GM03348 (cell line): ENCODE measurements around the gene ATOH8.

ENCODE experiments used
- DNase-seq: peaks from one replicate; pipeline ENCODE4 v3.0.0; 2012; ENCODE audit warnings: low spot score

Gene ATOH8

DNA sequence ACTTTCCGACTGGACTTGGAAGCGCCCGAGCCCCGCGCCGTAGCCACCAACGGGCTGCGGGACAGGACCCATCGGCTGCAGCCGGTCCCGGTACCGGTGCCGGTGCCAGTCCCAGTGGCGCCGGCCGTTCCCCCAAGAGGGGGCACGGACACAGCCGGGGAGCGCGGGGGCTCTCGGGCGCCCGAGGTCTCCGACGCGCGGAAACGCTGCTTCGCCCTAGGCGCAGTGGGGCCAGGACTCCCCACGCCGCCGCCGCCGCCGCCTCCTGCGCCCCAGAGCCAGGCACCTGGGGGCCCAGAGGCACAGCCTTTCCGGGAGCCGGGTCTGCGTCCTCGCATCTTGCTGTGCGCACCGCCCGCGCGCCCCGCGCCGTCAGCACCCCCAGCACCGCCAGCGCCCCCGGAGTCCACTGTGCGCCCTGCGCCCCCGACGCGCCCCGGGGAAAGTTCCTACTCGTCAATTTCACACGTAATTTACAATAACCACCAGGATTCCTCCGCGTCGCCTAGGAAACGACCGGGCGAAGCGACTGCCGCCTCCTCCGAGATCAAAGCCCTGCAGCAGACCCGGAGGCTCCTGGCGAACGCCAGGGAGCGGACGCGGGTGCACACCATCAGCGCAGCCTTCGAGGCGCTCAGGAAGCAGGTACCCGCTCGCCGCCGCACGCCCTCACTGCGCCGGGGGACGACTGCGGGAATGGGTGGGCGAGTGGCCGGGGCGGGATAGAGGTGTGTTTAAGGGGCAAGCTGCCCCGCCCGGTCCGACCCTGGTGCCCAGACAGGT lies 713 bp downstream of the ATOH8 start:
- peak; percentile 56 for DNase-seq

DNA sequence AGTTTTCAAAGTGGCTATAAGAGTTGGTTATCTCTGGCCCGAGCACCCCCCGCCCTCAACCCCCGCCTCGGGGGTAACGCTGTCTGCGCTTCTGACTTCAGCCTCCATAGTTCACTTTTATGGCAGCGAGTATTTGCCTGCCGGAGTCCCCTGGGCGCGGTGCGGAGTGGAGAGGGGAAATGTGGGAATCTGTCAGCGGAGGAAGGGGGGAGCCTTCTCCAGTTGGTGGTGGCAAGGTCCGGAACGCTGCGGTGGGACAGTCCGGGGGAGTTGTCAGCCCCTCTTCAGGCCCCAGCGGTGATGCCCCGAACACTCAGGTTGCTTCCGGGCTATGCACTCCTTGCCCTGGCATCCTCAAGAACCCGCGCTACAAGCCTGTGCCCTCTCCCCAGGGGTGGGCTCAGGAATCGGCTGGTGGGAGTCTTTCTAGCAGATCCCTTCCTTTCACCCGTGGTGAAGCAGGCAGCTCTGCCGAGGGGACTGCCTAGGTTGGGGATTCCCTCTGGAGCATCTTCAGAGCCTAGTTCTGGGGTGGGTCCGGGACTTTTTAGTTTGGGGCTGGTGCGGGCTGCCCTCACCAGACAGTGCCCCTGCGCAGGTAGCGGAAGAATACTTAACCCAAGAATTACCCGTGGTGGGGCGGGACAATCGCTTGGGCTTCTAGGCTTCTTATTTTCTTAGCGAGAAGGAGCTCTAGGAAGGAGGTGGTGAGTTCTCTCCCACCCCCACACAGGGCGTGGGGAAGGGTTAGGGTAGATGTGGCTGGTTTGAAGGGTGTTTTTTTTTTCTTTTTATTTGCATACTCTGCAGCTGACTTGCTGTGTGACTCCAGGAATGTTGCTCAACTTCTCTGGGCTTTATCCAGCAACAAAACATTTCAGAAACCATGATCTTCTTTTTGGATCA lies 1.6 kb downstream of the ATOH8 start:
- DNase-seq, result peak; percentile 50

DNA sequence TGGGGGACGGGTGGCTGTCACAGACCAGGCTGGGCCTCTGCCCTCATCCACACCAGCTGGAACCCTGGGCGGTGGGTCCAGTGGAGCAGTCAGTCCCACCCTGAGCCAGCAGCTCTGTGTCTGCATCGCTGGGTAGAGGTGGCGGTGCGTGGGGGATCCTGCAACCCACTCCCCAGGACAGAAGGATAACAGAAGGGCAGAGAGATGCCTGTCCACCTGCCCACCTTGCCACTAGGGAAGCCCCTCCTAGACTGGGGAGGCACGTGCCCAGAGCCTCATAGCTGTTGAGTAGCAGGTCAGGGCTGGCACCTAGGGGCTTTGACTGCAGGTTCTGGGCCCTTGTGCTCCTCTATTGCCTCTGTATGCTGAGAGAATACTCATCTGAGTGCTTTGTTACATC lies 2.4 kb downstream of the ATOH8 start:
- DNase-seq, result no peak

DNA sequence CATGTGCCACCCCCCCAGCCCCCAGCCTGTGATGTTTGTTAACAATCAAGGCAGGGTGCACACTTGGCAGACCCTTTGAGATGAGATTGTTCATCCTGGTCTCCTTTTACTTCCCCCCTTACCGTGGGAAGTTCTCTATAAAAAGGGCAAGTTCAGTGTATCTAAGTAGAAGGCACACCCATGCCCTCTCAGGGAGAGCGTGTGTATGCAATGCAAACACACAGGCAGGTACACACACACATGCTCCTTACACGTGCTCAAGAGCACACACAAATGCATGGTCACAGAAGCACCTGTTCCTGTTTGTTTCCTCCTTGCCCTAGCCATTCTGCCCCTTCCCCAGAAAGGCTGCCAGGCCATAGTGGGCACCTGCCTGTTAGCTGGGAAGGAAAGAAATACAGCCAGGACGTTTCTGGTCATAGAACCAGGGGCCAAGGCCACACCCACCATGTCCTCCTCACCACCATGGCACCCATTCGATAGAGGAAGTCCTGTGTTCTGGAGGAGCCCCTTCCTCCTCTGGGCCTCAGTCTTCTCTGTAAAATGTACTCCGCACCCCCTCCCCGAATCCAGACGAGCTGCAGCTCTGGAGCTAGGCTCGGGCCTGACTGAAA lies 3.1 kb downstream of the ATOH8 start:
- DNase-seq, result no peak

DNA sequence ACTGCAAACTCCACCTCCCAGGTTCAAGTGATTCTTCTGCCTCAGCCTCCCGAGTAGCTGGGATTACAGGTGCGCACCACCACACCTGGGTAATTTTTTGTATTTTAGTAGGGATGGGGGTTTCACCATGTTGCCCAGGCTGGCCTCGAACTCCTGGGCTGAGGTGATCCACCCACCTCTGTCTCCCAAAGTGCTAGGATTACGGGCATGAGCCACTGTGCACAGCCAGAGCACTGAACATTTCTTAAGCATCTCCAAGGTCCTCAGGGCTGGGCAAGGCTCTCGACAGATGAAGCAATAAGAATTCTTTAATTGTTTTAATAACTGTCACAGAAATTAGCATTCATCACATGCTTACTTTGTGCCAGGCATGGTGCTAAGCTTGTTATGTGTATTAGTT lies 4.1 kb downstream of the ATOH8 start:
- DNase-seq, result no peak

DNA sequence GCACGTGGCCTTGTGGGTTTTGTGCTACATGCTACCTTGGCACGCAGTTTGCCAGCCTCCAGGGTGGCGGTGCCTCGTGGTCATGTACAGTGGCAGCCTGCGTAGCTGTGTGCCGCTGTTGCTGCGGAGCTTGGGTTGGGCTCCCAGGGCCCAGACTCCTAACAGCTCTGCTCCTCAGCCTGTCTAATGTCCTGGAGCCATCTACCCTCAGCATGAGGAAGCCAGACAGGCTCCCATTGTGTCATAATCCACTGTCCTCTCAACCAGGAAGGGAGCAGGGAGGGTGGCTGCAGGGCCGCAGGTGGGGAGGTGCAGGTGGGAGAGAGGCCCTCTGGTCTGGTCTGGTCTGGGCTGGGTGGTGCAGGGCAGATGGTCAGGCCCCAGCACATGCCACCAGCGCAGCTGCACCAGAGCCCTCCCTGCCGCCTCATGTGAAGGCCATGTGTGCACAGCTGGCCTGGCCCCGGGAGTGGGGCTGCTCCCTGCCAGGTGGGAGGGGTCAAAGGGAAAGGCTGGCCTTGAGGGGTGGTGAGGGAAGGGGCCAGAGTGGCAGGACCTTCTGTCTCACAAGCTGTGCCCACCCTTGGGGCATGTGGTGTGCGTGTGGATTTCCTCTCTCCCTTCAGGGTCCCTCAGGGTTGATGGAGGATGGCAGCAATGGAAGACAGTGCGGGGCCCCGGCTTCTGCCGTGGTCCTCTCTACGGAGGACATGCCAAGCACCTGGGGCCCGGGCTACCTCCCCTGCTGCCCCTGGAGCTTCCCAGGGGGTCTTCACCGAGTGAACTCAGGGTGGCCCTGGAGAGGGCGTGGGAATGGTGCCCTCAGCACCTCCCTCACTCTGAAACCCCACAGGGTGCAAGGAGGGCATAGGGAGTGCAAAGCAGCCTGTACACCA lies 4.8 kb downstream of the ATOH8 start:
- no peak for DNase-seq

DNA sequence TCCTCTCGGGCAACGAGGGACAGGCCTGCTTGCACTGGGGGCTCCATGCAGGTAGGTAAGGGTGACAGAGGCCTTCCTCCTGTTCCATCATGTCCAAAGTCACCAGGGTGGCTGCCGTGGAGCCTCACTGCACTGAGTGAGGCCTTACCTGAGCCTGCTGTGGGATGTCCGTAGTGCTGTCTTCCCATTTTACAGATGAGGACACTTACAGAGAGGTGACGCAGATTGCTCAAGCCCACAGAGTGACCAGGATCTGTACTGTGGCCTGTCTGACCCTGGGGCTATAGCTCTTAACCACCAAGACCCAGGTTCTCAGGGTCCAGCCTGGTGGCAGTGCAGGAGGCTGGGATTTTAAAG lies 5.4 kb downstream of the ATOH8 start:
- no peak for DNase-seq

DNA sequence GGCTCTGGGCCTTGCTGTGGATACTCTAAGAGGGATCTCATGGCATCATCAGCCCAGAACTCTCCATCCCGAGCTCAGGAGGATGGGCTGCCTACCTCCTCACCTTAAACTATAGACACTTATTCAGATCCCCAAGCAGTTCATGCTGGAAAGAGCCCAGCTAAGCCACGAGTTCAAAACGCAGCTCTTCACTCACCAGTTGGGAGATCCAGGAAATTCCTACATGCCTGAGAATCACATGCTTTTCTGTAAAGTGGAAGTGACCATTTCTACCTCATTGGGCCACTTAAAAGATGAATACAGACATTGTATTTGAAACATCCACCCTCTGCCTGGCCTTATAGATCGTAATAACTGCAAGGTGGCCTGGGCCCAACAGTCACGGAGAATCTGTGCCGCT lies 6.6 kb downstream of the ATOH8 start:
- peak; percentile 60 for DNase-seq

DNA sequence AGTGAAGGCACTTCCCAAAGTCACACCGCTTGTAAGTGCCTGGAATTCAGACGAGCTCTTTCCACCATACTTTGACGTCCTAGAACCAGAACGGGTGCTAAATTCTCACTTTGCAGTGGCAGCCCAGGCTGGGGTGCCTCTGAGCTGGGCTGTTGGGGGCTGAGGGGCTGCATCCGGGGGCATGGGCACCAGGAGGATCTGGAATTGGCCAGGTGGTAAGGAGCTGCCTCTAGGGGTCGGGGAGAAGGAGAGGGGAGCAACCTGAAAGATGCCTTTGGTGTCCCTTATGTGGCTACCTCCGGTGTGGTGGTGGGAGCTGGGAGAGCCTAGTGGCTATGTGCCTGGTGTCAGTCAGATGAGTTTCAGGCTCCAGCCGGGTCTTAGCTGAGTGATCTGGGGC lies 7.1 kb downstream of the ATOH8 start:
- DNase-seq, result no peak

DNA sequence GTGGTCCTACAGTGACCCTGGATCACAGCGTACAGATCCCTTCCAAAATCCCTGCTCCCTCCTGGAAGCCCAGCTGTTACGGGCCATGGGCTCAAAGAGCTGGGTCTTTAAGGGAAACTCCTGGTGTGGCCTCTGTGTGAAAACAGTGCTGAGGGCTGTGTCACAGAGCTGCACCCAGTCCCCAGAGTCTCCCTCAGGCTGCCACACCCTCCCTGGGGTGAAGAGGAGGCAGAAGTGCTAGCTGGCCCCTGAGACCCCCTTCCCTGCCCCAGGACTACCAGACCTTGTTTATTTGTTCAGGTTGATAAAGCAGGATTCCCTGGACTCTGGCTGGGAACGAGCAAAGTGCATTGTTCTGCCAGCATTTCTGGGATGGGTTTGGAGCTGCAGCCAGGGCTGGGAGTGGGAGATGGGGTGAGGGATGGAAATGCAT lies 7.7 kb downstream of the ATOH8 start:
- no peak for DNase-seq

DNA sequence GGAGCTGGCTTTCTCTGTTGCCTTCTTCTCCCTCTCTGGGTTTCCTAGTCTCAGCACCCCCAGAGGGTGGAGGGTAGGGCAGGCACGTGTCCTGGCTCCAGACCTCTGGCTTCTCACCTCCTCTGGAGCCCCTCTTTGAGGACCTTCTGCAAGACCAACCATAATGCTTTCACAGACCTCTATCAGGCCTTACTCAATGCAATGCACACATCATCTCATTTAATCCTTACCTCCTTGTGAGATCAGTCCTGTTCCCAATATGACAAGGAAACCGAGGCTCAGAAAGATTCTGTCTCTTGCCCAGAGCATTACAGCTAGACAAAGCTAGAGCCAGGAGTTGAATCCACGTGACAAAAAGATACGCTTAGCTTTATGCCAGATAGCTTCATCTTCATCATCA lies 8.2 kb downstream of the ATOH8 start:
- no peak for DNase-seq

DNA sequence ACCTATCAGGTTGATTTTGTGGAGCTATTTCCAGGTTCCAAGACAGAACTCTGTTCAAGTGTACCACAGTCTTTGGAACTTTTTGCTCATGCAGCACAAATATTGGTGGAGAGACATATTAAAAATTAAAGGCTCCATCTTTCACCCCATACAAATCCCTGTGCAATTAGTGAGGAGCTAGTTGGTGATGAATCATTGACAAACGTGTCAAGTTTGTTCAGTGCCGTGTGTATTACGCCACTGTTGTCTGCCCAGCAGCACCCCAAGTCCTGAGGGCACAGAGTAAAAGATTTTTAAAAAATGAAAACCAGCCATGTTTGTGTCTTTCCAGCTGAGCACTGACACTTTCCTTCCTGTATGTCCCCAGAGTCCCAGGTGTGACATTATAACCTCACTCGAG lies 9.3 kb downstream of the ATOH8 start:
- no peak for DNase-seq

DNA sequence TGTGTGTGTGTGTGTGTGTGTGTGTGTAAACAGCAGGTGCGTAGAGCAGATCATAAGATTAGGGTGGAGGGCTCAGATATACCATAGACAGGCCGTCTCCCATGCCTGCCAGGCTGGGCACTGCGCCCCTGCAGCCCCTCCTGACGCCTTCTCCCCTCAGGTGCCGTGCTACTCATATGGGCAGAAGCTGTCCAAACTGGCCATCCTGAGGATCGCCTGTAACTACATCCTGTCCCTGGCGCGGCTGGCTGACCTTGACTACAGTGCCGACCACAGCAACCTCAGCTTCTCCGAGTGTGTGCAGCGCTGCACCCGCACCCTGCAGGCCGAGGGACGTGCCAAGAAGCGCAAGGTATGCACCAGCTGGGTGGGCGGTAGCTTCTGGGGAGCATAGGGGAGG lies 10.0 kb downstream of the ATOH8 start:
- DNase-seq, result no peak

DNA sequence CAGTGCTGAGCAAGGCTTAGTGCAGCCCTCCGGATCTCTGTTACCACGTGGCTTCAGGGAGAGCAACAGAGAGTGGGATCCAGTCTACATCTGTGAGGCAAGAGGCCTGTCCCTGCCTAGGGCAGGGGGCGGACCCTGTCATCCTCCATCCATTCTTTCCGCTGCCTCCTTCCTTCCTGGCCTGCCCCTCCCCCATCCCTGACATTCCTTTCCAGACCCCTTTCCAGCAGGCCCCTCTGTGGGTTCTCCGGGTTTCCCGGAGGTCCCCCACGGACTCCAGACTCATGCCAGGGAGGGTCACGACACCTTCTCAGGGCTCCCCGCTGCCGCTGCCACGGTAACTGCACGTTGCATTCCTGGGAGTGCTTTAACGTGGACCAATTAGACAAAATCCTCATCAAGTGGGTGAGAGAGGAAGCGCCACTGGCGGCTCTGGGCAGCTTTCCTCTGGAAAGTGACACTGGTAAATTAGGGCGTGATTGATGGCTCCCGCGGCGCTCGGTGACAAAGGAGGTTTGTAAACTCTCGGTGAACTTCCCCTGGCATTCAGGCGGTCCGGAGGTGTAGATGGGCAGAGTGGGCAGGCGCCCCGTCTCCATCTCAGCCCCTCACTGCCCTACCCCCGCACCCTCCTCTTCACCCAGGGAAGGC lies 11.4 kb downstream of the ATOH8 start:
- no peak for DNase-seq

DNA sequence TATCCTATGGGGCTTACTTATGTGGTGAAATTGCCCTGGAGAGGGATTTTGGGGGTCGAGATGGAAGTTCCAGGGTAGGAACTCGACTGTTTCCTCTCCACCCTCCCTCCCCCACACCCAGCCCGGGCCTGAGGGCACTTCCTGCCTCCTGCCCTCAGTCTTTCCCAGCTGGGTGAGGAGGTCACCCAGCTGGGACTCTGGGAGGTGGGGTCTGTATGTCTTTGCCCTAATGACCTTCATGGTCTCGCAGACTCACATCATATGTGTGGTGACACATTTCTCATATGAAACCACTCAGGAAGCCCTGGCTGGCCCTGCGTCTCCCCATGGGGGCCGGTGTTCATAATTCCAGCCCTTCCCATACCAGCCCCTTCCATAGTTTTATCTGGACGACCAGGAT lies 12.4 kb downstream of the ATOH8 start:
- no peak for DNase-seq

DNA sequence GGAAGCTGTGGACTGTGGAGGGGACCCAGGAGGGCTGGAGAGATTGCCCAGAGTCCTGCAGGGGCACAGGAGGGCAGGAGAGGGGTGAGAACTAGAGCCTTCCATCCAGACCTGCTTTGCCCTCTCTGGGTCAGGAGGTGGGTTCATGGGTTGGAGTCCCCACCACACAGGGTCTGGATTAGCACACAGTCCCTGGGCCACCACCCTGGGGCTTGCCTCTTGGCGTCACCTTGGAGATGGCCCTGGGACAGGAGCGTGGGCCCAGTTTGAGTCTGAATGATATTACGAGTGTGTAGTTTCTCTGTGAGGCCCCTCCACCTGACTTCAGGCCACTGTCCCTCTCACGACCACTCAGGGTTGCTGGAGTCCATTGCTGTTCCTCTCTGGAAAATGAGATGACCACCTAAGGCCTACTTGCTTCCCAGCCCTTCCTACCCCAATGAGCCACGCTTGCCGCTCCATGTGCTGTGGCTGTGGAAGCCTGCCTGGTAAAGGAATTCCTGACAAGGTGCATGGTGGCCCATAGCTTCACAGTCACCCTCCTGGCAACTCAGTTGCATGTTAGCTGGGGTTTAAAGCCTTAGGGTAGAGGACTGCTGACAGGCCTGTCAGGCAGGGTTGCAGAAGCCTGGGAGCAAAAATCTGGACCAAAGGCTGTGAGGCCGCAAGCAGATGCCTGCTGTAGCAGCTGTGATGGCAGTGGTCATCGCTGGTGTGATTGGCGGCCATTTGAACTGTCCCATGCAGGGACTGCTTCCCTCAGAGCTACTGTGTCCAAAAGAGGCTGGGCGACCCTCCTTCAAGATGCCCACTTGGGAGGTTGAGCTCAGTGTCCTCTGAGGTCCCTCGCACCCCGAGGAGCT lies 14.2 kb downstream of the ATOH8 start:
- DNase-seq, result no peak

DNA sequence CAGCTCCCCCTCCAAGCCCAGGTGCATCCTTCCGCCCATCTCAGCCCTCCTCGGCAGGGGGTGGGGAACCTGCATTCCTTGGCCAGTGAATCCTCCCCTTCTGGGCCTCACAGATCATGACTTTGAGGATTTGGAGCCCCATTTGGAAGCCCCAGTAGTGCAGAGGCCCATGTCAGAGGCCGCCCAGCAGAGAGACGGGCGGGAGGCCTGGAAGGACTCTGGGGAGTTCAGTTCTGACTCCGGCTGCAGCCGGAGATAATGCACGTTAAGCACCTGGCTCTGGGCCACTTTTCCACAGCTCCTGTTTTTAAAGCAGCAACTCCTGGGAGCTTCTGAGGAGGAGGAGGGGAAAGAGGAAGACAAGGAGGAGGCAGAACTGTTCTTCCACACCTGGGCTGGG lies 14.9 kb downstream of the ATOH8 start:
- no peak for DNase-seq

DNA sequence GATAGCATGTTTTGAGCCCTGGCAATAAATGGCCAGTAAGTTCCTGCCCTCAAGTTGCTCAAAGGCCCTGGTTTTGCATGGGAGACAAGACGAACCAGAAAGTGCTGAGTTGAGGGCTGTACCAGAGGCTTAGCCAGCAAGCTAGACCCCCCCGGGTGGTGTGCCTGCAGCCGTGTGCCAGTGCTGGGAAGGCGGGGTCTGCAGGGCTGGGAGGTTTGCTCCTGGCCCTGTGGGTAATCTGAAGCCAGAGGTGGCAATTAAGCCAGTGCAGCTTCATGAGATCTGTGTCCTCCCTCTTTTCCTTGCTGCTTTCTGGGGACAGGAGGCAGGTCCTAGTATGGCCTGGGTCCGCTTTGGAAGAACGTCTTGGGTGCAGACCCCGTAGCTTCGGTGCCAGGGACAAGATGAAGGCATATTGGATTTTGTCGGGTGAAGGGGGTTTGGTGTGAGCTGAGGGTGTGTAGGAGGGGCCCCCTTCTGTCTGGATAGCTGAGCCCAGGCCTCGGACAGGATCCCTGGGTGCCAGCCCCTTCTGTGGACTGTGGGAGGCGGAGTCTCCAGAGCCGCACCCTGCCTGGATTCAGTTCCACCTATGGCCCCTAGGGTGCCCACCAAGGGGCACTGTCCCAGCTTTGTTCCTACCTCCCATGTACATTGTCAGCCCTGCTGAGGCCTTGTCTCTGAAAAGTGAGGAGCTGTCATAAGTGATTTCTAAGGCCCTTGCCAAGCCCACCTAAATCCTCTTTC lies 15.6 kb downstream of the ATOH8 start:
- DNase-seq, result peak; percentile 23

DNA sequence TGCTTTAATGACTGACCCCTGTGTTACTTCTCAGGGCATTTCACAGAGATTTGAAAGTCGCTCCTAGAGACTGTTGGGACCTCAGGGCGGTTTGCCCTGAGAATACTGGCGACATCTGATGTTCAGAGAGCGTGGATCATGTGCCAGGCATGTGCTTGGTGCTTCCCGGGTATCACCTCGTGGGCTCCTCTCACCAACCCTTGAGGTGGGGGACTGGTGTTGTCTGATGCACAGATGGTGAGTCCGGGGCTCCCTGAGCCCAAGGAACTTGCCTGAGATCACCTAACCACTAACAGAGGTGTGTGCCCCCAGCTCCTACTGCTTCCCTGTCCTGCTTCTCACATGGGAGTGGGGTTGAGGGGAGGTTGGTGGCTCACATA lies 16.2 kb downstream of the ATOH8 start:
- DNase-seq, result no peak

DNA sequence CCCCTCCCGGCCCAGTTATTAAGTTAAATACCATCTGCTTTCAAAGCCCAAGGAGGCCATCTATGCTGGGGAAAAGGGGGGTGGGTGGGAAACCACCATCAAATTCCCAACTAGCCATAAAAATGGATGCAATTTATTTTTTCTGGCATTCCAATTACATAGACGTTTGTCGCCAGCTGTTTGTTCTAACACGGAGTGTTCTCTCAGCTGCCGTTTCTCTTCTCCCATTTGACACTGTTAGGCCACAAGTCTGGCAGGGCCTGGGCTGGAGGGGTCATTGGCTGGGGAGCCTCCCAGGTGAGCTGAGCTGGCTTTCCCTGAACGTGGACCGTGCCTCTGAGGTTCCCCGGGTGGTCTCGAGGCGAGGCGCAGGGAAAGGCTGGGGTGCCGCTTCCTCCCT lies 16.6 kb downstream of the ATOH8 start:
- DNase-seq, result no peak
